ENCODE data around the gene DCAF4L1.

DCAF4L1 gene

GRCh38 chr4:42015438-42015837 is 33.9 kb downstream of the DCAF4L1 start:
- ATAC-seq (ENCODE audit: insufficient read depth, low read depth): no peak
- TF ChIP-seq CTCF (IDR thresholded peaks at IDR 0.05; ENCODE audit: borderline replicate concordance, extremely low read depth, low read length, poor library complexity, severe bottlenecking): no peak
- no peak for TF ChIP-seq EZH2 (IDR thresholded peaks at IDR 0.05; ENCODE audit: borderline replicate concordance, low read depth, low read length, severe bottlenecking)
- Histone ChIP-seq H3K4me3 (ENCODE audit: low read depth in 1 of 2, low read length in 2 of 2) (no peak overlapping the region), H4K20me1 (ENCODE audit: insufficient read depth, low read length) (peaks cover 3% of the 10 kb centered on the region; the same call in 1 of the 2 replicates), H3K27ac (ENCODE audit: low read length) (no peak overlapping the region), H2AFZ (ENCODE audit: low read depth, low read length) (no peak overlapping the region), H3K27me3 (ENCODE audit: insufficient read depth, low read length, poor library complexity) (no peaks in the 10 kb centered on the region), H3K4me2 (ENCODE audit: insufficient read depth, low read length) (no peak overlapping the region), H3K9me3 (ENCODE audit: insufficient read depth, low read length, severe bottlenecking) (no peaks in the 10 kb centered on the region), H3K79me2 (ENCODE audit: insufficient read depth, low read length) (peaks cover 3% of the 10 kb centered on the region; the same call in 1 of the 2 replicates), H3K36me3 (ENCODE audit: insufficient read depth, low read length) (peaks cover 9% of the 10 kb centered on the region; the same call in 1 of the 2 replicates), H3K4me1 (ENCODE audit: insufficient read depth, low read length) (no peaks in the 10 kb centered on the region), H3K9ac (ENCODE audit: low read depth, low read length) (no peak overlapping the region)
- no peak for DNase-seq

DNA sequence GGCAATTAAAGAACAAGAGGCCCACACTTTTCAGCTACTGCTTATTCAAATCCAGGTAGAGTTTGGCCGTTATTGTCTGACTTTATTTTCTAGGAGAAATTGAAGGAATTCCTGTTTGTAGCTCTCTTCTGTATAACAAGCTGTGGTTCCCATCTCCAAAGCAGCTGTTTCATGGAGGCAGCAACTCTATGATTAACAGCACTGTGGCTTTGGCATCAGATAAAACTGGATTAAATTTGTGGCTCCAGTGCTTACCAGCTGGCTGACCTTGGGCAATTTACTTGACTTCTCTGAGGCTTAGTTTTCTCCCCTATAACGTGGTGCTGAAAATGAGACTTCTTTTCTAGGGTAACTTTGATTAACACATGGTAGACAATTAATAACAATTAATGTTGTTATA is 36.9 kb downstream of the DCAF4L1 start:
- no peak overlapping the region for H3K4me3 ChIP-seq (ENCODE audit: low read depth in 1 of 2, low read length in 2 of 2)
- H2AFZ ChIP-seq (ENCODE audit: low read depth, low read length): no peak overlapping the region
- H3K4me2 ChIP-seq (ENCODE audit: insufficient read depth, low read length): no peak overlapping the region
- peaks cover 3% of the 10 kb centered on the region; the same call in 1 of the 2 replicates for H3K79me2 ChIP-seq (ENCODE audit: insufficient read depth, low read length)
- H3K27ac ChIP-seq (ENCODE audit: low read length): no peak overlapping the region
- no peaks in the 10 kb centered on the region for H3K9me3 ChIP-seq (ENCODE audit: insufficient read depth, low read length, severe bottlenecking)
- H4K20me1 ChIP-seq (ENCODE audit: insufficient read depth, low read length): peaks cover 3% of the 10 kb centered on the region; the same call in 1 of the 2 replicates
- no peaks in the 10 kb centered on the region for H3K4me1 ChIP-seq (ENCODE audit: insufficient read depth, low read length)
- ATAC-seq (ENCODE audit: insufficient read depth, low read depth) (no peak), DNase-seq (no peak)
- TF ChIP-seq CTCF (IDR thresholded peaks at IDR 0.05; ENCODE audit: borderline replicate concordance, extremely low read depth, low read length, poor library complexity, severe bottlenecking): no peak
- no peak for TF ChIP-seq EZH2 (IDR thresholded peaks at IDR 0.05; ENCODE audit: borderline replicate concordance, low read depth, low read length, severe bottlenecking)
- H3K27me3 ChIP-seq (ENCODE audit: insufficient read depth, low read length, poor library complexity): no peaks in the 10 kb centered on the region
- H3K36me3 ChIP-seq (ENCODE audit: insufficient read depth, low read length): peaks cover 16% of the 10 kb centered on the region; the same call in 1 of the 2 replicates
- no peak overlapping the region for H3K9ac ChIP-seq (ENCODE audit: low read depth, low read length)

Measured in DND-41 (cell line).